ENCODE data around the gene ENTR1. TPM values are rescaled to one million over a fixed set of nuclear protein-coding genes. Genes with fewer than 3 reads are reported as not detected.

The ENTR1 gene
- total and polyA plus RNA-seq, 2 of the 13 experiments (the other 11 are each of a cell fraction or from before 2014, with no cell fraction given) = 70.1 to 76.4 TPM

DNA sequence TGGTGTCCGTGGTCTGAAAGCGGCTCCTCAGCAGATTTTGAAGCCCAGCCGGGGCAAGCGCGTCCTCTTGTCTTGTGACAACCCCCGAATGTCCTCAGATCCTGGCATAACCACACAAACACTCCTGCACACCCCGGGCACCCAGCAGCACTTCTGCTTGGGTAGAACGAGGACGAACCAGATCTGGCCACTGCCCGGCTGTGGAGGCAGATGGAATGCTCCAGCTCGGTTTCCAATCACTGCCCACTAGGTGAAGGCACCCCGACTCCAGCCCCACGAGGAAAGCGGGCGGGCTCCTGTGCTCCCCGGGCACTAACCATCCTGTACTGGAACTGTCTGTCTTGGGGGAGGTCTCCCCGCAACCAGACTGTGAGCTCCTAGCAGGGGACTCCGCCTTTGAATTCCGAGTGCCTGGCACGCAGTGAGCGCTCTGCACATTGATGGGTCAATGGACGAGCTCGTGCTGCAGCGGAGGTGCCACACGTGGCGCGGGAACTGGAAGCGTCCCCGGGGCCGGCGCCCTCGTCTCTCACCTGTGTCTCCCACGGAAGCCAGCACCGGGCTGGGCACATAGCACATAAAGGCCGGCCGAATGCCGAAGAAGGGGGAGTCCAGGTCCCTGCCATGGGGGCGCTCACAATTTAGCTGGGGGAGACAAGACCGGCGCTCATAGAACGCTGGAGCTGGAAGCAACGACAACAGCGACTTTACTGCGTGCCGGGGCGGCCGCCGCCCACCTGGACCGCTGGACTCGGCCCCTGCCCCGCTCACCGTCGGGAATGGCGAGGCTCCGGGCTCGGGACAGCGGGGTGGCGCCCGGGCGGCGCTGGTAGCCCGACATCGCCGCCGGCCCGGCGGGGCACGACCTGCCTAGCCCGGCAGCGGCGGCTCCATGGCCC is 608 bp downstream of the ENTR1 start (continued):
- TF ChIP-seq, protein P1, sequence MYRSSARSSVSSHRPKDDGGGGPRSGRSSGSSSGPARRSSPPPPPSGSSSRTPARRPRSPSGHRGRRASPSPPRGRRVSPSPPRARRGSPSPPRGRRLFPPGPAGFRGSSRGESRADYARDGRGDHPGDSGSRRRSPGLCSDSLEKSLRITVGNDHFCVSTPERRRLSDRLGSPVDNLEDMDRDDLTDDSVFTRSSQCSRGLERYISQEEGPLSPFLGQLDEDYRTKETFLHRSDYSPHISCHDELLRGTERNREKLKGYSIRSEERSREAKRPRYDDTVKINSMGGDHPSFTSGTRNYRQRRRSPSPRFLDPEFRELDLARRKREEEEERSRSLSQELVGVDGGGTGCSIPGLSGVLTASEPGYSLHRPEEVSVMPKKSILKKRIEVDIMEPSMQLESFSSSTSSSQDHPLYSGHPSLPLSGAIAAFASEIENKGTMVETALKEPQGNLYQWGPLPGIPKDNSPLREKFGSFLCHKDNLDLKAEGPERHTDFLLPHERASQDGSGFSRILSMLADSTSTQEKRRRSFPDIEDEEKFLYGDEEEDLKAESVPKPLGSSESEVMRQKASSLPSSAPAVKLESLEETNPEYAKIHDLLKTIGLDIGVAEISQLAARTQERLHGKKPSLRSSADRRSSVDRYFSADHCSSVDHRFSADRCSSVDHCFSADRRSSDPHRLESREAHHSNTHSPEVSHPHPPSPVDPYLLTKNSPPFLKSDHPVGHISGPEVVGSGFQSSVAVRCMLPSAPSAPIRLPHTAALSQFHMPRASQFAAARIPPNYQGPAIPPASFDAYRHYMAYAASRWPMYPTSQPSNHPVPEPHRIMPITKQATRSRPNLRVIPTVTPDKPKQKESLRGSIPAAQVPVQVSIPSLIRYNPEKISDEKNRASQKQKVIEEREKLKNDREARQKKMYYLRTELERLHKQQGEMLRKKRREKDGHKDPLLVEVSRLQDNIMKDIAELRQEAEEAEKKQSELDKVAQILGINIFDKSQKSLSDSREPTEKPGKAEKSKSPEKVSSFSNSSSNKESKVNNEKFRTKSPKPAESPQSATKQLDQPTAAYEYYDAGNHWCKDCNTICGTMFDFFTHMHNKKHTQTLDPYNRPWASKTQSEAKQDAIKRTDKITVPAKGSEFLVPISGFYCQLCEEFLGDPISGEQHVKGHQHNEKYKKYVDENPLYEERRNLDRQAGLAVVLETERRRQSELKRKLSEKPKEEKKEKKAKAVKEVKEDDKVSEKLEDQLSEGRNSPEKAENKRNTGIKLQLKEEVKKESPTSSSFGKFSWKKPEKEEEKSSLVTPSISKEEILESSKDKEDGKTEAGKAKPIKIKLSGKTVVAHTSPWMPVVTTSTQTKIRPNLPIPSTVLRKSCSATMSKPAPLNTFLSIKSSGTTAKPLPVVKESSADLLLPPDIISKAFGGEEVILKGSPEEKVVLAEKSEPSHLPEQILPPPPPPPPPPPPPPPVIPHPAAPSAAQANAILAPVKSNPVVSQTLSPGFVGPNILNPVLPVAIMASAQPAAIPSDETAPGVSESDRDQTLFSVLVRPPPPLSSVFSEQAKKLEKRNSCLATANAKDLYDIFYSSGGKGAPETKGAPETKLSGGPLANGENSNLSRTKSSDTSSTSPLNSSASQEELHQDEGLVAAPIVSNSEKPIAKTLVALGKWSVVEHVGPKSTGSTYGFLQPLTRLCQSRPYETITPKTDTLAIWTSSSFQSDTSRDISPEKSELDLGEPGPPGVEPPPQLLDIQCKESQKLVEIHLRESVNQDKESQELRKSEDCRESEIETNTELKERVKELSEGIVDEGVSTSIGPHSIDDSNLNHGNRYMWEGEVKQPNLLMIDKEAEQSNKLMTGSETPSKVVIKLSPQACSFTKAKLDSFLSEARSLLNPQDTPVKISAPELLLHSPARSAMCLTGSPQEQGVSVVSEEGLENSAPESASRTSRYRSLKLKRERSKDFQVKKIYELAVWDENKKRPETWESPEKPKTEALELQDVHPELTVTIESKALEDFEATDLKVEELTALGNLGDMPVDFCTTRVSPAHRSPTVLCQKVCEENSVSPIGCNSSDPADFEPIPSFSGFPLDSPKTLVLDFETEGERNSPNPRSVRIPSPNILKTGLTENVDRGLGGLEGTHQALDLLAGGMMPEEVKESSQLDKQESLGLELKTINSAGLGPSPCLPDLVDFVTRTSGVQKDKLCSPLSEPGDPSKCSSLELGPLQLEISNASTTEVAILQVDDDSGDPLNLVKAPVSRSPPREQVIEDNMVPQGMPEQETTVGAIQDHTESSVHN (CRISPR knock-in tag; IDR thresholded peaks at IDR 0.05) = no peak; the same call in 1 of the 2 replicates
- TF ChIP-seq SMAD1 (CRISPR knock-in tag; IDR thresholded peaks at IDR 0.05; ENCODE audit: borderline replicate concordance, low read depth) = no peak
- TF ChIP-seq TFDP1 (CRISPR knock-in tag; IDR thresholded peaks at IDR 0.05; ENCODE audit: borderline replicate concordance) = peak; percentile 63; the same call in 1 of the 2 replicates
- peak; percentile 40; the same call in 1 of the 2 replicates for TF ChIP-seq ZNF546 (CRISPR knock-in tag; conservative IDR thresholded peaks at IDR 0.05)
- no peak for TF ChIP-seq ZNF136 (CRISPR knock-in tag; IDR thresholded peaks at IDR 0.05; ENCODE audit: low read depth)
- TF ChIP-seq HOXA5 (CRISPR knock-in tag; IDR thresholded peaks at IDR 0.05) = no peak
- TF ChIP-seq, protein P2, sequence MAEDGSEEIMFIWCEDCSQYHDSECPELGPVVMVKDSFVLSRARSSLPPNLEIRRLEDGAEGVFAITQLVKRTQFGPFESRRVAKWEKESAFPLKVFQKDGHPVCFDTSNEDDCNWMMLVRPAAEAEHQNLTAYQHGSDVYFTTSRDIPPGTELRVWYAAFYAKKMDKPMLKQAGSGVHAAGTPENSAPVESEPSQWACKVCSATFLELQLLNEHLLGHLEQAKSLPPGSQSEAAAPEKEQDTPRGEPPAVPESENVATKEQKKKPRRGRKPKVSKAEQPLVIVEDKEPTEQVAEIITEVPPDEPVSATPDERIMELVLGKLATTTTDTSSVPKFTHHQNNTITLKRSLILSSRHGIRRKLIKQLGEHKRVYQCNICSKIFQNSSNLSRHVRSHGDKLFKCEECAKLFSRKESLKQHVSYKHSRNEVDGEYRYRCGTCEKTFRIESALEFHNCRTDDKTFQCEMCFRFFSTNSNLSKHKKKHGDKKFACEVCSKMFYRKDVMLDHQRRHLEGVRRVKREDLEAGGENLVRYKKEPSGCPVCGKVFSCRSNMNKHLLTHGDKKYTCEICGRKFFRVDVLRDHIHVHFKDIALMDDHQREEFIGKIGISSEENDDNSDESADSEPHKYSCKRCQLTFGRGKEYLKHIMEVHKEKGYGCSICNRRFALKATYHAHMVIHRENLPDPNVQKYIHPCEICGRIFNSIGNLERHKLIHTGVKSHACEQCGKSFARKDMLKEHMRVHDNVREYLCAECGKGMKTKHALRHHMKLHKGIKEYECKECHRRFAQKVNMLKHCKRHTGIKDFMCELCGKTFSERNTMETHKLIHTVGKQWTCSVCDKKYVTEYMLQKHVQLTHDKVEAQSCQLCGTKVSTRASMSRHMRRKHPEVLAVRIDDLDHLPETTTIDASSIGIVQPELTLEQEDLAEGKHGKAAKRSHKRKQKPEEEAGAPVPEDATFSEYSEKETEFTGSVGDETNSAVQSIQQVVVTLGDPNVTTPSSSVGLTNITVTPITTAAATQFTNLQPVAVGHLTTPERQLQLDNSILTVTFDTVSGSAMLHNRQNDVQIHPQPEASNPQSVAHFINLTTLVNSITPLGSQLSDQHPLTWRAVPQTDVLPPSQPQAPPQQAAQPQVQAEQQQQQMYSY (CRISPR knock-in tag; IDR thresholded peaks at IDR 0.05) = peak; percentile 51; the same call in 1 of the 2 replicates
- TF ChIP-seq SOX5 (CRISPR knock-in tag; IDR thresholded peaks at IDR 0.05; ENCODE audit: borderline replicate concordance) = no peak
- no peak for TF ChIP-seq ZNF652 (CRISPR knock-in tag; IDR thresholded peaks at IDR 0.05; ENCODE audit: borderline replicate concordance, low read depth)

All from HepG2 (cell line).